Measurements from ENCODE around the gene ZFYVE21. TPM values are rescaled to one million over a fixed set of nuclear protein-coding genes. Genes with fewer than 3 reads are reported as not detected.
A peak's percentile ranks its signal among the peaks of the same experiment; 100 is the strongest.

The ZFYVE21 gene
- total and polyA plus RNA-seq, 2 donors from 2014 or later: 67.8 to 70.9 TPM

DNA sequence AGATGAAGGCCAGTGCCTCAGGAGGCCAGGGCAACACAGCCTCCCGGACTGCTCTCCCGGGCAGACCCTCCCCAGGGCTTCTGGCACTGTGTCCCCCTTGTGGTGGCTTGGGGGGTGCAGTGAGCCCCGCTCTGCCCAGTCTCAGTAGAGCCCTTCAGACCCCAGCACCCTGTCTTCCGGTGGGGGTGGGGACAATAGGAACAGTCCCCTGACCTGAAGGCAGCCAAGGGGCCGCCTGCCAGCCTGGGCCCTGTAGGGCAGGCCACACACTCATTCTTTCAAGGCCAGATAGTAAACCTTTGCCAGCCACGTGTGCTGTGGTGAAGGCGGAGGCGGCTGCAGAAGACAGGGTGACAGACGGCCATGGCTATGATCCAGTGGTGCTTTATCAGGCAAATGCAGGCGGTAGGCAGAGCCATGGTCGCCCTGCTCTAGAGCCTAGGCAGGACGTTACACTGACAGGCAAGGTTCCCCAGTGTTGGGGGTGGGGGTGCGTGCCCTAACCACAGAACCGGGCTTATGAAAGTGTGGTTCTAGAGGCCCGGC is 15.0 kb downstream of the ZFYVE21 start:
- Histone ChIP-seq H3K9ac (ENCODE audit: low read length in 3 of 3) (no peak overlapping the region), H3K27me3 (ENCODE audit: control insufficient read depth, insufficient read depth, low read length) (no peaks in the 10 kb centered on the region), H3K4me3 (ENCODE audit: low read length in 3 of 3) (no peak overlapping the region), H3K27ac (ENCODE audit: low read depth in 2 of 2, low read length in 2 of 2) (no peak overlapping the region), H3K36me3 (ENCODE audit: control insufficient read depth in 2 of 3, insufficient read depth in 3 of 3, low read length in 3 of 3) (peaks cover 2 to 35% (median 4%) of the 10 kb centered on the region in 3 donors), H3K9me3 (ENCODE audit: control insufficient read depth in 2 of 3, insufficient read depth in 1 of 3, low read length in 3 of 3) (no peaks in the 10 kb centered on the region), H3K4me1 (ENCODE audit: control insufficient read depth in 2 of 3, insufficient read depth in 2 of 3, low read depth in 1 of 3, low read length in 3 of 3) (peaks cover 0 to 10% (median 5%) of the 10 kb centered on the region in 3 donors)
- TF ChIP-seq, protein P1, sequence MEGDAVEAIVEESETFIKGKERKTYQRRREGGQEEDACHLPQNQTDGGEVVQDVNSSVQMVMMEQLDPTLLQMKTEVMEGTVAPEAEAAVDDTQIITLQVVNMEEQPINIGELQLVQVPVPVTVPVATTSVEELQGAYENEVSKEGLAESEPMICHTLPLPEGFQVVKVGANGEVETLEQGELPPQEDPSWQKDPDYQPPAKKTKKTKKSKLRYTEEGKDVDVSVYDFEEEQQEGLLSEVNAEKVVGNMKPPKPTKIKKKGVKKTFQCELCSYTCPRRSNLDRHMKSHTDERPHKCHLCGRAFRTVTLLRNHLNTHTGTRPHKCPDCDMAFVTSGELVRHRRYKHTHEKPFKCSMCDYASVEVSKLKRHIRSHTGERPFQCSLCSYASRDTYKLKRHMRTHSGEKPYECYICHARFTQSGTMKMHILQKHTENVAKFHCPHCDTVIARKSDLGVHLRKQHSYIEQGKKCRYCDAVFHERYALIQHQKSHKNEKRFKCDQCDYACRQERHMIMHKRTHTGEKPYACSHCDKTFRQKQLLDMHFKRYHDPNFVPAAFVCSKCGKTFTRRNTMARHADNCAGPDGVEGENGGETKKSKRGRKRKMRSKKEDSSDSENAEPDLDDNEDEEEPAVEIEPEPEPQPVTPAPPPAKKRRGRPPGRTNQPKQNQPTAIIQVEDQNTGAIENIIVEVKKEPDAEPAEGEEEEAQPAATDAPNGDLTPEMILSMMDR (IDR thresholded peaks at IDR 0.05; ENCODE audit: borderline replicate concordance, extremely low read depth, insufficient read depth): no peak
- DNase-seq: peak in 2 of 5 donors; percentile 42 to 61
- FAIRE-seq: no peak
- intact Hi-C loops (cut with DNase I): no loop called here

DNA sequence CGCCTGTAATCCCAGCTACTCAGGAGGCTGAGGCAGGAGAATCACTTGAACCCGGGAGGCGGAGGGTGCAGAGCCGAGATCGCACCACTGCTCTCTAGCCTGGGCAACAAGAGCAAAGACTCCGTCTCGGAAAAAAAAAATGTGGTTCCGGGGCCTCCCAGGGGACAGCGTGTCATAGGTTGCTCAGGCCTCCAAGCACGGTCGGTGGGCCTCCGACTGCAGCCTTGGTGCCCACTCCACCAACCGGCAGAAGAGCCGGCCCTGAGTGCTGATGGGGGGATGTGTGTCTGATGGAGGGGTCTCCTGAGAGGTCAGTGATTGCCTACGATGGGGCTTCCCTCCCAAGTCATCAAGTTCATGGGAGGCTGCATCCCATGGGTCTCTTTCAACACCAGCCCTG is 15.9 kb downstream of the ZFYVE21 start:
- H3K9ac ChIP-seq (ENCODE audit: low read length in 3 of 3): no peak overlapping the region
- peaks cover 0 to 18% (median 14%) of the 10 kb centered on the region in 3 donors for H3K4me1 ChIP-seq (ENCODE audit: control insufficient read depth in 2 of 3, insufficient read depth in 2 of 3, low read depth in 1 of 3, low read length in 3 of 3)
- DNase-seq (peak in 2 of 5 donors; percentile 28 to 51), FAIRE-seq (no peak)
- peaks cover 2 to 33% (median 5%) of the 10 kb centered on the region in 3 donors for H3K36me3 ChIP-seq (ENCODE audit: control insufficient read depth in 2 of 3, insufficient read depth in 3 of 3, low read length in 3 of 3)
- TF ChIP-seq, protein P1 (IDR thresholded peaks at IDR 0.05; ENCODE audit: borderline replicate concordance, extremely low read depth, insufficient read depth): no peak
- no peaks in the 10 kb centered on the region for H3K27me3 ChIP-seq (ENCODE audit: control insufficient read depth, insufficient read depth, low read length)
- H3K9me3 ChIP-seq (ENCODE audit: control insufficient read depth in 2 of 3, insufficient read depth in 1 of 3, low read length in 3 of 3): no peaks in the 10 kb centered on the region
- H3K4me3 ChIP-seq (ENCODE audit: low read length in 3 of 3): no peak overlapping the region
- intact Hi-C loops (cut with DNase I): no loop called here
- no peak overlapping the region for H3K27ac ChIP-seq (ENCODE audit: low read depth in 2 of 2, low read length in 2 of 2)

GRCh38 chr14:103731916-103732867 is 16.6 kb downstream of the ZFYVE21 start:
- FAIRE-seq: no peak

More at GRCh38 chr14:103731916-103732867, 16.6 kb downstream of the ZFYVE21 start:
- Histone ChIP-seq H3K9ac (ENCODE audit: low read length in 3 of 3) (no peak overlapping the region), H3K4me1 (ENCODE audit: control insufficient read depth in 2 of 3, insufficient read depth in 2 of 3, low read depth in 1 of 3, low read length in 3 of 3) (peaks cover 0 to 20% (median 16%) of the 10 kb centered on the region in 3 donors), H3K9me3 (ENCODE audit: control insufficient read depth in 2 of 3, insufficient read depth in 1 of 3, low read length in 3 of 3) (no peaks in the 10 kb centered on the region), H3K27me3 (ENCODE audit: control insufficient read depth, insufficient read depth, low read length) (no peaks in the 10 kb centered on the region), H3K36me3 (ENCODE audit: control insufficient read depth in 2 of 3, insufficient read depth in 3 of 3, low read length in 3 of 3) (peaks cover 2 to 32% (median 6%) of the 10 kb centered on the region in 3 donors), H3K27ac (ENCODE audit: low read depth in 2 of 2, low read length in 2 of 2) (peak overlapping the region in 1 of 2 donors; percentile 15), H3K4me3 (ENCODE audit: low read length in 3 of 3) (no peak overlapping the region)
- intact Hi-C loops (cut with DNase I): no loop called here
- DNase-seq: peak in 1 of 5 donors; percentile 66
- TF ChIP-seq, protein P1 (IDR thresholded peaks at IDR 0.05; ENCODE audit: borderline replicate concordance, extremely low read depth, insufficient read depth): no peak
